HG03354 (cell line): ENCODE data around the gene MGAT4B.

Source experiments
- ATAC-seq: cut with Tn5 transposase; IDR thresholded peaks from one replicate; pipeline ENCODE4 v1.9.1; 2021; ENCODE audit warnings: mild to moderate bottlenecking; ENCODE audit not compliant: unreplicated experiment, poor library complexity, severe bottlenecking

Gene MGAT4B

GRCh38 chr5:179815491-179816249 is 9.0 kb upstream of the MGAT4B start:
- no peak for ATAC-seq

GRCh38 chr5:179814090-179814489 is 7.4 kb upstream of the MGAT4B start:
- no peak for ATAC-seq

- no peak for ATAC-seq
Measured at GRCh38 chr5:179812997-179813607, 6.4 kb upstream of the MGAT4B start.

- ATAC-seq, result no peak
Measured at GRCh38 chr5:179812135-179812825, 5.6 kb upstream of the MGAT4B start.

- peak; percentile 26 for ATAC-seq
Measured at GRCh38 chr5:179805529-179806249, 977 bp downstream of the MGAT4B start.

GRCh38 chr5:179805070-179805528 is 1.6 kb downstream of the MGAT4B start:
- no peak for ATAC-seq

- ATAC-seq, result no peak
Measured at GRCh38 chr5:179804555-179804947, 2.1 kb downstream of the MGAT4B start.

GRCh38 chr5:179803651-179804554 is 2.8 kb downstream of the MGAT4B start:
- no peak for ATAC-seq

- ATAC-seq, result no peak
Measured at GRCh38 chr5:179802950-179803562, 3.6 kb downstream of the MGAT4B start.

- ATAC-seq, result no peak
Measured at GRCh38 chr5:179802207-179802883, 4.3 kb downstream of the MGAT4B start.

GRCh38 chr5:179801304-179802206 is 5.1 kb downstream of the MGAT4B start:
- ATAC-seq, result peak; percentile 40

GRCh38 chr5:179800696-179801201 is 5.9 kb downstream of the MGAT4B start:
- ATAC-seq, result no peak

- ATAC-seq, result no peak
Measured at GRCh38 chr5:179800071-179800695, 6.5 kb downstream of the MGAT4B start.

GRCh38 chr5:179799644-179799973 is 7.1 kb downstream of the MGAT4B start:
- no peak for ATAC-seq

GRCh38 chr5:179798771-179799643 is 7.7 kb downstream of the MGAT4B start:
- no peak for ATAC-seq
